Midbrain (tissue), 1 donor: Measurements from ENCODE around the gene SYNPO.

Experiments used
- DNase-seq: peaks from one replicate; lab custom pipeline; 2025; lab: John Stamatoyannopoulos, UW

Gene SYNPO

GRCh38 chr5:150625831-150626746, 14.4 kb upstream of the SYNPO start:
- DNase-seq: no peak

- no peak for DNase-seq
Measured at GRCh38 chr5:150626853-150627276, 13.6 kb upstream of the SYNPO start.

DNA sequence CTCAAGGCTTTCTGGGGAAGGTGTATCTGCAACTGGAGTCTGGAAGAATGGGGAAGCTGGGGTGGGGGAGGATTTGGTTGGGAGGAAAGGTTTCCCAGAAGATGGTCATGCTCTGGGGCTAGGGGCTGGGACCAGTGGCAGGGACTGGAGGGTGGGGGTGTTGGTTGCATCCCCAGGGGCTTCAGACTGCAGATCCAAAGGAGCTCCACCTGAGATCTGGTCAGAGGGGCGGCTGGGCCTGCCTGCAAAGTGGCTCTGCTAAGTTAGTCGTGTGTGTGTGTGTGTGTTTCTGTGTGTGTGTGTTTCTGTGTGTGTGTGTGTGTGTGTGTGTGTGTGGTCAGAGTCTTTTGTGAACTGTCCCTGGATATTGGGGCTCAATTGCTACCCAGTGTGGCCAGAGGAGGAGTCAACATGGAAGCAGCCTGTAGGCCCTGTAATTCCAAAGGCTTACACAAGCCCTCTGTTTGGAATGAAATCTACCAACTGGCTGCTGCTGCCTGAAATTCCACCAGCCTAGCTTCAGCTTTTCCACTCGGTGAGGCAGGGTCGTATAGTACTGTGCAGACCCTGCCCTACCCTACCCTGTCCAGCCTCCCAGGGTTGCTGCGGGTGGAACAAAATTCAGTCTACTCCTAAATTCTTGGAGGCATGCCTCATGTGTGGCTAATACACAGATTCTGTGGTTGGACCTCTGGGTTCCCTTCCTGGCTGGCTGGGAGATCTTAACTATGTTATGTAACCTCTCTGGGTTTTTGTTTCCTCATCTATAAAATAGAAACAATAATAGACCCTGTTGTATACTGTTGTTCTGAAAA, 12.5 kb upstream of the SYNPO start:
- DNase-seq: no peak

GRCh38 chr5:150628936-150629485, 11.4 kb upstream of the SYNPO start:
- no peak for DNase-seq

- DNase-seq: no peak
Measured at GRCh38 chr5:150630016-150630415, 10.4 kb upstream of the SYNPO start.

- DNase-seq: no peak
Measured at GRCh38 chr5:150630461-150631325, 9.8 kb upstream of the SYNPO start.

DNA sequence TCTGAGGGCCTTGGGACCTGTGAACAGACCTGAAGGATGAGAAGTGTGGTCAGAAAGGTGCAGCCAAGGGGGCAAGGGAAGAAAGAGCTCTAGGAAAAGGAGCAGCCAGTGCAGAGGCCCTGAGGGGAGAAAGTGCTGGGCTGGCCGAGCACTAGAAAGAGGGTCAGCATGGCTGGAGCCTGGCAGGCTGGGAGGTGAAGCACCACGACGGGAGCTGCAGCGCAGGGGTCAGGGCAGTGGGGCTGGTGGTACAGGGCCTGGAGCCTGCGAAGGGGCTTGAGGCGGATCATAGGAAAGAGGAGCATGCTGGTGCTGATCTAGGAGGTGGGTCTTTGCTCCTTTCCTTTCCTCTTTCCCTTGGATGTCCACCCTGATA, 9.1 kb upstream of the SYNPO start:
- DNase-seq: no peak

- no peak for DNase-seq
Measured at GRCh38 chr5:150632305-150633160, 7.9 kb upstream of the SYNPO start.

- DNase-seq: no peak
Measured at GRCh38 chr5:150633429-150633828, 7.0 kb upstream of the SYNPO start.

- no peak for DNase-seq
Measured at GRCh38 chr5:150636391-150637244, 3.8 kb upstream of the SYNPO start.

GRCh38 chr5:150637245-150638052, 3.0 kb upstream of the SYNPO start:
- DNase-seq: no peak

DNA sequence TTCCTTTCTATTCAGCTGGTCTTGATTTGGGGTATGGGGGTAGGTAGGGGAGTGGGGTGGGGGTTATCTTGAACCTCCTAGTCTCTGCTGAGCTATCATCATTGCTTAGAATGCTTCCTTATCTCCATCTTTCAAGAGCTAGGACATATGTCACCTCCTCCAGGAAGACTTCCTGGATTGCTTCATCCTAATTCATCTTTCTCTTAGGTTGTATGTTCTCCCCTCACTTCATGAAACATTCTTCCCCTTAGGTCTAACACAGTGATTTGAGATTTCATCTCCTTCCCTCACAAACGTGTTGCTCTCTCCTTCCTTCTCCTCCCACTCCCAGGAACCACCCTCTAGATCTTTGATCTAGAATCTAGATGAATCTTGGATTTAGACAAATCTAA, 2.4 kb upstream of the SYNPO start:
- no peak for DNase-seq

- no peak for DNase-seq
Measured at GRCh38 chr5:150638488-150639376, 1.7 kb upstream of the SYNPO start.

DNA sequence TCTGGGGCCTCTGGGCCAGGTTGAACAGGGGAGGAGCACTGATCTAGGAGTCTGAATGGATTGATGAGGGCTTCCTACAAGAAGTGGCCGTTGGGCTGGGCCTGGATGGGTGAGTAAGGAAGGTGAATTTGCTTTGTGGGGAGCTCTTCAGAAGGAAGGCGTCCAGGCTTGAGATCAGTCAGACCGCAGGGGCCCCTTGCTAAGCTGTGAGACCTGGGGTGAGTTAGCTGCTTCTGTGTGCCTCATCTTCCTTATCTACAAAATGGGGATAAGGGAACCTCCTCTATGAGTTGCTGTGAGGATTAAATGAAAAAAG, 1.1 kb upstream of the SYNPO start:
- DNase-seq: no peak

- DNase-seq: no peak
Measured at GRCh38 chr5:150639751-150640150, 709 bp upstream of the SYNPO start.

DNA sequence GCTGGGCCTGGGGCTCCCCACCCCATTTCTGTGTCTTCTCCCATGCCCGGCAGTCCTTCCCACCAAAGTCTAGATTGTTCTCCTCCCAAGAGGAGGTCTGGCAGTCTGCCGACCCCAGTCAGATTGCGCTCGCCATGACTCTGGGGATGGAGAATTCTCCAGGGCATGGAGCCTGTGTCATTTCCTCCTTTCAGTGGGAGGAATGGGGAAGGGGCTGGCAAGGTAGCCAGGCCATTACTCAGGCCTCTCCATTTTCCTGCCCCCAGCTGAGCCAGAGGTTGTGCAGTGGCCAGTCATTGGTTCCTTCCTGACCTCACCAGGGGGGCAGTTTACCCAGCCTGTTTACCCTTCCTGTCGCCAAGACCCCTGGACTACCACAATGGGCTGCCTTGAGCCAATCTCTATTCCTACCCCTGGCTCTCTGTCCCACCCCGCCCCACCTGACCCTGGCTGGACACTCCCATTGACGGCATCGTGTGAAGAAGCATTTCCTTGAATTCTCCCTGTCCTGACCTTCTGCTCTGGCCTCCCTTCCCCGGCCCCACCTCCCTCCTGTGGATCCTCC, 628 bp downstream of the SYNPO start:
- no peak for DNase-seq

- no peak for DNase-seq
Measured at GRCh38 chr5:150641824-150642566, 1.5 kb downstream of the SYNPO start.
